GM18870 (cell line): Measurements from ENCODE around the gene SKIL.

Experiments
- ATAC-seq: cut with Tn5 transposase; IDR thresholded peaks from one replicate; pipeline ENCODE4 v1.9.1; 2021; ENCODE audit warnings: moderate library complexity; ENCODE audit not compliant: unreplicated experiment

SKIL gene

DNA sequence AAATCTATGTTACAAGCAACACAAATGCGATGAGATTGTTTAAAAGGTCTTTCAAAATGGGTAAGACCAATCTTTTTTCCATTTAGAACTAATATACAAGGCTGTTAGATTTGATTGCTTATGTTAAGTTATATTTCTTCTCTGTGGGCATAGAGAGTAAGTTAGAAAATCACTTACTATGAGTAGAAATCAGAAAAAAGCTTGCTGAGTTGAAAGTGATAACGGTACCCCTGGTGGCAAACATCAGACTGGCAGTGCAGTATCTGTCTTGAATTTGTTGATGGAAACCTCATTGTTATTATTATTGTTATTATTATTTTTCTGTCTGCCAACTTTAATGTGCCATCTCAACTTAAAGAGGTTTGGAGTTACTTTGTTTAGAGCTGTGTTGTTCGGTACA, 73.5 kb downstream of the SKIL start:
- ATAC-seq = no peak

DNA sequence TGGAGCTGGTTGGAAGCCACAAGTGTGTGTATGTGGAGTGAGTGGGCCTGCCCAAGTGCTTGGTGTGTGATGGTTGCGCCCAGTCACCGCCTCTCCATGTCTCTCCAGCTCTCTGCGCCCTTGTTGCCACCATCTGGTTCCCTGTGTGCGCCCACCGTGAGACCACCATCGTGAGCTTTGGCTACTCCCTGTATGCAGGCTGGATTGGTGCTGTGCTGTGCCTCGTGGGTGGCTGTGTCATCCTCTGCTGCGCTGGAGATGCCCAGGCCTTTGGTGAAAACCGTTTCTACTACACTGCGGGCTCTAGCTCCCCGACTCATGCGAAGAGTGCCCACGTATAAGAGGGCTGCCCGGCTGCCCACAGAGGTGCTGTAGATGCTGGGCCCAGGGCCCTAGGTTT, 74.9 kb downstream of the SKIL start:
- ATAC-seq = no peak

DNA sequence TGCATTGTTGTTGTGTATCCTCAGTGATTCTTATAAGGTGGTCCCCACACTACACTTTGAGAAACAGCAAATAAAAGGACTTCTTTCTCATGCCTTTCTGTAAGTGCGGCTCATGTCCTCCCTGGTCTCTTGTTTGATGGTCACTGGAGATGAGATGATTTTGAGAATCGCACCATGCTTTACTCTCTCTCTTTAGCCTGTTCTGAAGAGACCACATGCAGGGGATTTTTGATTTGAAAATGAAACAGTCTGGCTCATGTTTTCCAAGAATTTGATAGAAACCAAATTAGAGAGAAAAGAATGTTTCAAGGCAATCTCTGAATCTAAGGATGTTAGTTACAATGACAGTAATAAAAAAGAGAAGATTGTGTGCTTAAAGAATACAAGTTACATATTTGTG, 79.2 kb downstream of the SKIL start:
- ATAC-seq = no peak

DNA sequence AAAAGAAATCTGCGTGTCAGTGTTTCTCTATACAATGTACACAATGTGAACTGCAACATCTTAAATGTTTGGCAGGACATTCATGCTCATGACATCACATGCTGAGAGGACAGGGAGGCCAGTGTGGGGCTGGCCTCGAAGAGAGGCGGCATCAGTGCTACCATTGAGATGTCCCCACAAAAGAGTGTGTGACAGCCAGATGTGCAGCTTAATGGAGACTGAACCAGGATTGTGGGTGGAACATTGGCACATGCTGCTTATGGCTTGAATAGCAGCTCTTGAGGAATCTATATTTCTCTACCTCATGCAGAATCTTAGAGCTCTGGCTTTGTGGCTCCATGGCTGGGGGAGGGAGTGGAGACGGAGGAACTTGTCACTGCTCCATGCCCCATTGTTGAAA, 79.7 kb downstream of the SKIL start:
- ATAC-seq = no peak

DNA sequence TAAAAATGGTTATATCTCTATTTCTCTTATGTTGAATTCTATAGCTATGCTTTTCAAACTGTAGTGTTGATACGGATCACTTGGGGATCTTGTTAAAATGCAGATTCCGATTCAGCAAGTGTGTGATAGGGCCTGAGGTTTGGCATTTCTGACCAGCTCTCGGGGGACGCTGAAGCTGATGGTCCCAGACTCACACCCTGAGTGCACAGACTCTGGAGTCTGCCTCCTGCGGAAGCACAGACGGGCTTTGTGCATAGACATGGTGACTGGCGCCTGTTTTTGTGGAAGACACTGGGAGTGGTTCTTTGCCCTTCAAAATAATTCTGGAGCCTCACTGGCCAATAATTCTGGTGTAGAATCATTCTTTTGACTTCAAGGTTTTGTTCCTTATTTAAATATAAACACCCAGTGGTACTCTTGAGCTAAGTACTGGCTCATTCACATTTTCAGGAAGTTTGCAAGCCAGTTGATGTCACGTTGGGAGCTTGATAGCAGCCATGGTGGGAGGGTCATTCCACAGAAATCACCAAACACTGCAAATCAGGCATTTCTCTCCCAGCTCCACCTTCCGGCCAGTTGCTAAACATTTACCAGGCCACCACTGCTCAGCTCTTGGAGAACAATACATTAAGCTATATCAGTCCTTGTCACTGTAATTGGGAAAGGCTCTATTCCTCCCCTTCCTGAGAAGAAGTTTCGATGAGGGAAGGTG, 80.3 kb downstream of the SKIL start:
- no peak for ATAC-seq

DNA sequence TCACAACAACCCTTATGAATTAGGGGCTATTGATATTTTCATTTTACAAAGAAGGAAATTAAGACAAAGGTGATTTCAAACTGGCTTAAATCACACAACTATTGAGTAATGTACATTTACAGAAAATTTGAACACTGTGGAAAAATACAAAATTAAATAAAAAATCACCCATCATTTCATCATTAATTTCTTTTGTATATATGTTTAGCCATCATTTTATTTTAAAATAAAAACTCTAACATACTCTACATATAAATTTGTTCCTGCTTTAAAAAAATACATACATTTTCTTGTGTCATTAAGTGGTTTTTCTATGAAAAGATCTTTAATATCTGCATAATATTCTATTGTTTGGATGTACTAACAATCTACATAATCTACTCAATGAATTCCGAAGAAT, 81.3 kb downstream of the SKIL start:
- ATAC-seq = no peak

DNA sequence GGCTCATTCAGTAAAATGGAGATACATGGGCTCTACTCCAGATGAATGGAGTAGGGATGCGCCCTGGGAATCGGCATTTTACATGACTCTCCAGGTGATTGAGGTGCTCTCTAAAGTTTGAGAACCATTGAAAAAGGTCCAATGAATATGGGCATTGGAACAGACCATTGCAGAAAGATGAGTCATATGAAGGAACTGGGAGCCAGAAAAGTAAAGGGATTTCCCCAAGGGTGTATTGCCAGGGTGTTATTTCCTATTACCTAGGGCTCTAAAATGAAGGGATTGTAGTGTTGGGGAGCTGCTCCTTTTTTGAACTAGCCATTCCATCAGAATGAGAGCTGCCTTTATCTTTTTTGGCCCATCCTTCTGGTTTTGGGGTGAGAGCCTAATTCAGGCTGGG, 82.8 kb downstream of the SKIL start:
- no peak for ATAC-seq

DNA sequence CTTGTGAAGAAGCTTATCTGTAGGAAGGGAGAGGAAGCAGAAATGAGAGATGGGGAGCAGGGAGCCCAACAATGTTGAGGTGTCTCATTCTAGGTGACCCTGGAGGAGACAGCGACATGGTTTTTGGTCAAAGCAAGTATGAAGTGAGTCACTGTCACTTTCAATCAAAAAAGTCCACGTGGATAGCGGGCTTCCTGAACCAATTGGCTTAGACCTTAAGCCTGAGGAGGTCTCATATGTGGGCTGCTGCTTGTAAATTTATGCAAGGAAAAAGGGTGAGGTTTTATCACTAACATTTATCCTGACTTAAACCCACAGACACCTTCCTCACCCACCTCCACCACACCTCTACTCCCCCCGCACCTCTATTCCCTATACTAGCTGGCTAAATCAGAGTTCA, 83.9 kb downstream of the SKIL start:
- no peak for ATAC-seq

DNA sequence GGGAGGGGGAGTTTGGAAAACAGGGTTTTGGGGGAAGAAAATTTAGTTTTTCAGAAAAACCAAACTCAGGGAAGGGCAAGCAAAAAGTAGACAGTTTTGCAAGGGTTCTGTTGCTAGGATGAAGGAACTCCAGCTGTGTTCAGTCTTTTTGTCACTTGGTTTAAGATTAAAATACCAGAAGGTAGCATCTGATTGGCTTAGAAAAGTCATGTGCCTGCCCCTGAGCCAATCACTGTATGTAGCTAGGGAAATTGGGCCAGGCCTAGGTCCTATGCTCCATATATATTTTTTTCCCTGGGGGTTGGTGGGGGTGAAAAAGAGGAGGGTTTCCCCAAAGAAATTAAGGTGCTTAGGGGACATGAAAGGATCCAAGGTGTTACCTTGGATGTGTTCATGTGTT, 85.4 kb downstream of the SKIL start:
- no peak for ATAC-seq

DNA sequence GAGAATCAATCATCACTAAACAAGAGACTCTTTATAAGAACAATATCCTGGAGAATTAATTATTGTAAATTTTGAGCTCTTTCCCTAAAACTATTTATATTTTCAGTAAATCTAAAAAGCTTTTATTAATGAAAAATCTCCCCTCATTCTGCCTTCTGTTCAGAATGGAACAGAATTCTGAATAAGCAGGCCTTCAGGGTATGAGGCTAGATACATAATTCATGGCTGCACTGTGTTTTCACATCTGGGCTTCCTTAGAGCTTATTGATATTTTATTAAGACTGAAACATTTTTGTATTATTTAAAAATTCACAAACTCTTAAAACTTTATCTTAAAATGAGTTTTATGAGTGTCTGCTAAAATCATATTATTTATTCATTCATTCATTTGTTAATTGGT, 85.9 kb downstream of the SKIL start:
- ATAC-seq = no peak
